ENCODE data around the gene PCDHGB2. TPM values are rescaled to one million over a fixed set of nuclear protein-coding genes. Genes with fewer than 3 reads are reported as not detected.
"Not testable (repeated sequence)": the region's sequence is repeated elsewhere in the genome, so short reads cannot be mapped to it uniquely, and the experiment has no call there.

PCDHGB2 gene
- total RNA-seq, result 1 to 10 TPM; 1.6 to 6.3 (median 3.4) TPM
- polyA plus RNA-seq, result 1 to 10 TPM in 1 of 3 donors, under 1 TPM in 2; 0.10 to 1.8 (median 0.88) TPM
- long read RNA-seq, donor 1, partial matches to known transcripts, result 0 of 1 reads
- long read RNA-seq, donor 1, other reads (novel, unspliced or antisense), result 0 of 1 reads
- long read RNA-seq, donor 2, partial matches to known transcripts, result 0 of 2 reads
- long read RNA-seq, donor 2, other reads (novel, unspliced or antisense), result 0 of 2 reads
- long read RNA-seq, donor 3, result 0 reads
- long read RNA-seq, donor 4, result 0 reads
- long read RNA-seq, donor 5, partial matches to known transcripts, result 0 of 1 reads
- long read RNA-seq, donor 5, other reads (novel, unspliced or antisense), result 0 of 1 reads
- long read RNA-seq, donor 6, full-length matches to known transcripts, result 1 of 1 reads
- long read RNA-seq, donor 6, partial matches to known transcripts, result 0 of 1 reads
- long read RNA-seq, donor 6, other reads (novel, unspliced or antisense), result 0 of 1 reads
- long read RNA-seq, donor 7, result 0 reads
- long read RNA-seq, donor 8, partial matches to known transcripts, result 0 of 1 reads
- long read RNA-seq, donor 8, other reads (novel, unspliced or antisense), result 0 of 1 reads
- long read RNA-seq, donor 9, result 0 reads
- long read RNA-seq, donor 10, result 0 reads

- intact Hi-C loops (cut with DNase I), result no loop called here
- H3K9me3 ChIP-seq (replicated peaks in 1 of 3), result peaks cover 0 to 43% (median 10%) of the 10 kb centered on the region in 3 donors
- WGBS, 4 donors, result 13 to 26% (median 15%) methylated on average over 15 to 24 of the region's 24 CpGs
- no peaks in the 10 kb centered on the region for H3K36me3 ChIP-seq (replicated peaks in 1 of 2)
- no peaks in the 10 kb centered on the region for H3K4me1 ChIP-seq (replicated peaks in 1 of 2)
- no peak for DNase-seq
- TF ChIP-seq POLR2A (IDR thresholded peaks at IDR 0.05) (no peak), CTCF (IDR thresholded peaks at IDR 0.05) (peak in 3 of 6 experiments; percentile 6 to 23 (median 16))
- H3K27ac ChIP-seq, result no peak within 1 kb of the TSS
- H3K27me3 ChIP-seq, result no peaks in the 10 kb centered on the region
- H3K4me3 ChIP-seq, result no peak within 1 kb of the TSS
Observed at GRCh38 chr5:141359790-141360426, at the start of gene PCDHGB2. TSS of gene PCDHGB2 (plus strand) at chr5:141359994. CDS start at chr5:141360136, 142 bp downstream.

GRCh38 chr5:141313711-141314110 lies 46.1 kb upstream of the PCDHGB2 start:
- peaks cover 3 to 93% (median 30%) of the 10 kb centered on the region in 3 donors for H3K9me3 ChIP-seq (replicated peaks in 1 of 3)
- intact Hi-C loops (cut with DNase I), result loop anchor here in 1 of 2 donors (5.0 to 10.0 kb wide), 2 partner anchors 51 to 101 kb away; partner anchors contain the start of genes PCDHGA10 and PCDHGB7
- no peak overlapping the region for H3K27ac ChIP-seq
- no peaks in the 10 kb centered on the region for H3K36me3 ChIP-seq (replicated peaks in 1 of 2)
- H3K4me1 ChIP-seq (replicated peaks in 1 of 2), result no peaks in the 10 kb centered on the region
- no peak overlapping the region for H3K4me3 ChIP-seq
- no peak for DNase-seq
- no peaks in the 10 kb centered on the region for H3K27me3 ChIP-seq
- TF ChIP-seq POLR2A (IDR thresholded peaks at IDR 0.05), result no peak
- no peak for TF ChIP-seq CTCF (IDR thresholded peaks at IDR 0.05)

- peaks cover 11 to 86% (median 38%) of the 10 kb centered on the region in 3 donors for H3K9me3 ChIP-seq (replicated peaks in 1 of 3)
- 78 to 86% (median 82%) methylated on average over 4 of the region's 4 CpGs for WGBS, 4 donors
Observed at GRCh38 chr5:141316963-141317362, 42.8 kb upstream of the PCDHGB2 start.

GRCh38 chr5:141319202-141319601 lies 40.6 kb upstream of the PCDHGB2 start:
- no peaks in the 10 kb centered on the region for H3K27me3 ChIP-seq
- no peak for TF ChIP-seq CTCF (IDR thresholded peaks at IDR 0.05)
- no peak for TF ChIP-seq POLR2A (IDR thresholded peaks at IDR 0.05)
- WGBS, 4 donors, result 94 to 97% (median 96%) methylated on average over 6 of the region's 6 CpGs
- H3K9me3 ChIP-seq (replicated peaks in 1 of 3), result peaks cover 11 to 65% (median 29%) of the 10 kb centered on the region in 3 donors
- H3K36me3 ChIP-seq (replicated peaks in 1 of 2), result no peaks in the 10 kb centered on the region
- H3K4me3 ChIP-seq, result peak overlapping the region in 1 of 4 donors; percentile 72
- peaks cover 0 to 9% of the 10 kb centered on the region in 2 donors for H3K4me1 ChIP-seq (replicated peaks in 1 of 2)
- no peak overlapping the region for H3K27ac ChIP-seq
- intact Hi-C loops (cut with DNase I), result loop anchor here in 1 of 2 donors (10.0 kb wide), 1 partner anchor 96 kb away; the partner anchor contains the start of genes PCDHGA10 and PCDHGB7
- DNase-seq, result no peak

More at GRCh38 chr5:141316963-141317362, 42.8 kb upstream of the PCDHGB2 start:
- not testable (repeated sequence) for H3K27ac ChIP-seq; H3K4me1 ChIP-seq (replicated peaks in 1 of 2); H3K36me3 ChIP-seq (replicated peaks in 1 of 2); DNase-seq; H3K27me3 ChIP-seq
- intact Hi-C loops (cut with DNase I), result loop anchor here in 1 of 2 donors (10.0 kb wide), 1 partner anchor 98 kb away; the partner anchor contains the start of genes PCDHGA10 and PCDHGB7
- H3K4me3 ChIP-seq, result peak overlapping the region in 1 of 4 donors; percentile 12

Measured in adrenal gland (tissue), 19 donors.